Trophoblast cell (in vitro differentiated cells and primary cell): ENCODE results near the gene KLK7.
"Not testable (repeated sequence)": the region's sequence is repeated elsewhere in the genome, so short reads cannot be mapped to it uniquely, and the experiment has no call there.

Experiments
- DNase-seq, 2 donors: peaks; one replicate each; pipeline ENCODE4 v3.0.0-alpha.2; 2016
- H2AFZ ChIP-seq: 2 replicates; pipeline ENCODE4 v1.6.1; 2013; ENCODE audit warnings: low read length, moderate library complexity, mild to moderate bottlenecking; ENCODE audit not compliant: insufficient read depth, poor library complexity
- H2AK5ac ChIP-seq: 2 replicates; pipeline ENCODE4 v1.6.1; 2013; ENCODE audit warnings: mild to moderate bottlenecking, low read length
- H2BK120ac ChIP-seq: 2 replicates; pipeline ENCODE4 v1.6.1; 2013; ENCODE audit warnings: low read length, mild to moderate bottlenecking, moderate library complexity; ENCODE audit not compliant: insufficient read depth, poor library complexity
- H2BK12ac ChIP-seq: 2 replicates; pipeline ENCODE4 v1.6.1; 2013; ENCODE audit warnings: mild to moderate bottlenecking, low read length, moderate library complexity
- H2BK5ac ChIP-seq: 2 replicates; pipeline ENCODE4 v1.6.1; 2013; ENCODE audit warnings: low read length, low read depth, moderate library complexity, mild to moderate bottlenecking; ENCODE audit not compliant: poor library complexity
- H3K14ac ChIP-seq: 2 replicates; pipeline ENCODE4 v1.6.1; 2013; ENCODE audit warnings: mild to moderate bottlenecking, low read length
- H3K18ac ChIP-seq: 2 replicates; pipeline ENCODE4 v1.6.1; 2013; ENCODE audit warnings: mild to moderate bottlenecking, low read length
- H3K23ac ChIP-seq: 2 replicates; pipeline ENCODE4 v1.6.1; 2013; ENCODE audit warnings: low read length
- H3K27ac ChIP-seq: 2 replicates; pipeline ENCODE4 v1.5.1; 2013; ENCODE audit warnings: low read depth, mild to moderate bottlenecking, inconsistent platforms, low read length, moderate library complexity
- H3K27me3 ChIP-seq: 2 replicates; pipeline ENCODE4 v1.6.1; 2013; ENCODE audit warnings: inconsistent platforms, mild to moderate bottlenecking, low read length, moderate library complexity; ENCODE audit not compliant: insufficient read depth
- H3K36me3 ChIP-seq, 2 experiments: 1 replicate in 1 of 2; 2 replicates in 1 of 2; pipeline ENCODE4 v1.6.1; 2013; ENCODE audit warnings: low read length in 2 of 2, mild to moderate bottlenecking in 2 of 2, moderate library complexity in 1 of 2; ENCODE audit not compliant: insufficient read depth in 2 of 2, control insufficient read depth in 1 of 2
- H3K4ac ChIP-seq: 2 replicates; pipeline ENCODE4 v1.6.1; 2013; ENCODE audit warnings: low read depth, mild to moderate bottlenecking, low read length, moderate library complexity
- H3K4me1 ChIP-seq, 2 experiments: 1 replicate in 1 of 2; 2 replicates in 1 of 2; pipeline ENCODE4 v1.6.1; 2013; ENCODE audit warnings: low read length in 2 of 2, mild to moderate bottlenecking in 2 of 2, moderate library complexity in 1 of 2; ENCODE audit not compliant: insufficient read depth in 2 of 2, control insufficient read depth in 1 of 2
- H3K4me2 ChIP-seq: 2 replicates; pipeline ENCODE4 v1.6.1; 2013; ENCODE audit warnings: inconsistent platforms, mild to moderate bottlenecking, low read length, moderate library complexity
- H3K4me3 ChIP-seq: 2 replicates; pipeline ENCODE4 v1.5.1; 2013; ENCODE audit warnings: mild to moderate bottlenecking, low read depth, low read length, inconsistent platforms
- H3K79me1 ChIP-seq: one replicate; pipeline ENCODE4 v1.6.1; 2013; ENCODE audit warnings: low read length
- H3K79me2 ChIP-seq: 2 replicates; pipeline ENCODE4 v1.6.1; 2013; ENCODE audit warnings: low read length, mild to moderate bottlenecking; ENCODE audit not compliant: control insufficient read depth, insufficient read depth, poor library complexity
- H3K9ac ChIP-seq: 2 replicates; pipeline ENCODE4 v1.6.1; 2013; ENCODE audit warnings: mild to moderate bottlenecking, low read length
- H3K9me3 ChIP-seq: 2 replicates; pipeline ENCODE4 v1.6.1; 2013; ENCODE audit warnings: low read depth, mild to moderate bottlenecking, control low read depth, inconsistent platforms, low read length; ENCODE audit not compliant: insufficient read depth
- H4K12ac ChIP-seq: 2 replicates; pipeline ENCODE4 v1.6.1; 2013; ENCODE audit warnings: low read depth, mild to moderate bottlenecking, low read length, moderate library complexity
- H4K8ac ChIP-seq: 2 replicates; pipeline ENCODE4 v1.6.1; 2013; ENCODE audit warnings: low read depth, mild to moderate bottlenecking, low read length, moderate library complexity
- H4K91ac ChIP-seq: one replicate; pipeline ENCODE4 v1.6.1; 2013; ENCODE audit warnings: low read depth, mild to moderate bottlenecking, low read length, moderate library complexity
- WGBS: extraction: QIAGEN DNeasy Blood & Tissue Kit; methylation state at CpG from one replicate; pipeline ENCODE4 v1.1.7; 2013; ENCODE audit warnings: missing lambda C conversion rate; ENCODE audit not compliant: insufficient read length, insufficient coverage; ENCODE audit errors: extremely low coverage; 5-methylcytosine and 5-hydroxymethylcytosine counted together

KLK7 gene

GRCh38 chr19:50998061-50998460 lies 14.3 kb upstream of the KLK7 start:
- Histone ChIP-seq H3K9me3 (no peaks in the 10 kb centered on the region), H4K8ac (no peak overlapping the region), H4K91ac (no peak overlapping the region), H3K4me2 (no peak overlapping the region), H3K4me3 (no peak overlapping the region), H3K14ac (no peak overlapping the region), H3K18ac (no peak overlapping the region), H3K79me2 (no peaks in the 10 kb centered on the region), H3K4me1 (peaks cover 7 to 13% of the 10 kb centered on the region in 2 experiments), H3K36me3 (no peaks in the 10 kb centered on the region), H3K9ac (no peak overlapping the region), H3K27ac (no peak overlapping the region), H4K12ac (no peak overlapping the region), H2BK12ac (no peak overlapping the region), H2BK5ac (no peak overlapping the region), H3K4ac (no peak overlapping the region), H3K23ac (no peak overlapping the region), H2AK5ac (no peak overlapping the region), H2AFZ (no peak overlapping the region), H3K79me1 (no peaks in the 10 kb centered on the region), H3K27me3 (no peaks in the 10 kb centered on the region), H2BK120ac (no peak overlapping the region)
- WGBS = 100% methylated on average over 2 of the region's 5 CpGs
- no peak for DNase-seq

DNA sequence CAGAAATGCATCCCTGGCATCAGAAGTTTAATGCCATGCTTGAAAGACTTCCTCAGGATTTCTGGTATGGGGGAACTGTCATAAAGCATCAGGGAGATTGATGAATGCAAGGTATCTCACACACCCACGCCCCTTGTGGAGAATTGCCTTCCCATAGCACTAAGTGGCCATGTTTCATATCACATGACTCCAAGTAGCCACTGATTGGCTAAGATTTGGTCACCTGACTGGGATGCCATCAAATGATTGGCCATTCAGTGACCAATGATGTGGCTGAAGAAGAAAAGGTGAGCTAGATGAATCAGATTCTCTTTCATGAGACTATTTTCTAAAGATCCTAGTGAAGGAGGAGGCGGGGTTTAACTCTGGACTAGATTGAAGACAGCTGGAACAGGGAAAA lies 10.4 kb upstream of the KLK7 start:
- no peaks in the 10 kb centered on the region for H3K4me1 ChIP-seq
- no peak overlapping the region for H2BK120ac ChIP-seq
- H3K36me3 ChIP-seq = no peaks in the 10 kb centered on the region
- no peak overlapping the region for H4K91ac ChIP-seq
- H3K4ac ChIP-seq = no peak overlapping the region
- H4K12ac ChIP-seq = no peak overlapping the region
- no peaks in the 10 kb centered on the region for H3K79me1 ChIP-seq
- no peak for DNase-seq
- H3K27me3 ChIP-seq = no peaks in the 10 kb centered on the region
- H2BK5ac ChIP-seq = no peak overlapping the region
- no peak overlapping the region for H3K18ac ChIP-seq
- H3K9me3 ChIP-seq = no peaks in the 10 kb centered on the region
- WGBS = no CpG with 5 or more reads among the region's 2 CpGs
- no peak overlapping the region for H2BK12ac ChIP-seq
- no peak overlapping the region for H3K23ac ChIP-seq
- no peak overlapping the region for H3K27ac ChIP-seq
- no peaks in the 10 kb centered on the region for H3K79me2 ChIP-seq
- no peak overlapping the region for H3K9ac ChIP-seq
- H2AK5ac ChIP-seq = no peak overlapping the region
- H3K14ac ChIP-seq = no peak overlapping the region
- H4K8ac ChIP-seq = no peak overlapping the region
- H3K4me3 ChIP-seq = no peak overlapping the region
- no peak overlapping the region for H3K4me2 ChIP-seq
- no peak overlapping the region for H2AFZ ChIP-seq

- Histone ChIP-seq H2AFZ (no peak overlapping the region), H3K27me3 (no peaks in the 10 kb centered on the region), H3K79me2 (no peaks in the 10 kb centered on the region), H3K4me3 (no peak overlapping the region), H2BK12ac (no peak overlapping the region), H3K14ac (no peak overlapping the region), H4K12ac (no peak overlapping the region), H3K23ac (no peak overlapping the region), H3K4me1 (no peaks in the 10 kb centered on the region), H3K4ac (no peak overlapping the region), H3K9me3 (no peaks in the 10 kb centered on the region), H2BK5ac (no peak overlapping the region), H3K27ac (no peak overlapping the region), H3K9ac (no peak overlapping the region), H3K79me1 (no peaks in the 10 kb centered on the region), H3K18ac (no peak overlapping the region), H4K91ac (no peak overlapping the region), H2AK5ac (no peak overlapping the region), H4K8ac (no peak overlapping the region), H2BK120ac (no peak overlapping the region), H3K4me2 (no peak overlapping the region), H3K36me3 (no peaks in the 10 kb centered on the region)
- no peak for DNase-seq
- no CpG with 5 or more reads among the region's 2 CpGs for WGBS
These were observed 8.9 kb upstream of the KLK7 start for GRCh38 chr19:50992666-50993035.

DNA sequence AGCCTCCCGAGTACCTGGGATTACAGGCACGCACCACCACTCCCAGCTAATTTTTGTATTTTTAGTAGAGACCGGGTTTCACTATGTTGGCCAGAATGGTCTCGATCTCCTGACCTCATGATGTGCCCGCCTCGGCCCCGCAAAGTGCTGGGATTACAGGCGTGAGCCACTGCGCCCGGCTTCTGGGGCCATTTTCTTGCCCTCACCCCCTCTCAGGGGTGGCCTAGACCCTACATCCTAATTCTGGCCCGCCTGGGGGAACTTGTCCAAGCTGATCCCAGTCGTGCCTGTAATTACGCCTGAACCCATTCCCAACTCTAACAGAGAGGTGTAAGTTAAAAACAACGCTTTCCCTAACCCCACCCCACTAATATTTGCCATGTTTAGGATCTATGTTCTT lies 699 bp upstream of the KLK7 start:
- H3K23ac ChIP-seq, H4K8ac ChIP-seq, H3K79me1 ChIP-seq, H4K12ac ChIP-seq, H2BK120ac ChIP-seq, H3K9me3 ChIP-seq, H3K14ac ChIP-seq, H3K4me1 ChIP-seq, H2AK5ac ChIP-seq, H2BK5ac ChIP-seq, H3K27me3 ChIP-seq, DNase-seq, H3K4me2 ChIP-seq, H3K4me3 ChIP-seq, H3K9ac ChIP-seq, H3K4ac ChIP-seq, H3K79me2 ChIP-seq, H3K36me3 ChIP-seq, H2BK12ac ChIP-seq, H2AFZ ChIP-seq, H4K91ac ChIP-seq, H3K18ac ChIP-seq, H3K27ac ChIP-seq: not testable (repeated sequence)
- WGBS = no CpG with 5 or more reads among the region's 14 CpGs
